Measurements from ENCODE around the gene GPR150.

GPR150 gene

GRCh38 chr5:95620030-95620869 is at the start of gene GPR150:
TSS of gene GPR150 (plus strand) at chr5:95620087. CDS start at chr5:95620276, 189 bp downstream.
- no peaks in the 10 kb centered on the region for H3K36me3 Mint-ChIP-seq (ENCODE audit: low read depth)
- H3K9me3 Mint-ChIP-seq = peaks cover 4% of the 10 kb centered on the region
- H3K27me3 Mint-ChIP-seq (ENCODE audit: low read depth) = peaks cover 27% of the 10 kb centered on the region
- peak within 1 kb of the TSS; percentile 85 for H3K4me3 Mint-ChIP-seq
- peaks cover 34% of the 10 kb centered on the region for H3K4me1 Mint-ChIP-seq (ENCODE audit: low read depth)
- peak within 1 kb of the TSS; percentile 67 for H3K27ac Mint-ChIP-seq

GRCh38 chr5:95572016-95572415 is 47.9 kb upstream of the GPR150 start:
- no peaks in the 10 kb centered on the region for H3K27me3 Mint-ChIP-seq (ENCODE audit: low read depth)

GRCh38 chr5:95581576-95581975 is 38.3 kb upstream of the GPR150 start:
- H3K27me3 Mint-ChIP-seq (ENCODE audit: low read depth) = no peaks in the 10 kb centered on the region
- H3K27ac Mint-ChIP-seq = no peak overlapping the region
- H3K9me3 Mint-ChIP-seq = no peaks in the 10 kb centered on the region
- peaks cover 4% of the 10 kb centered on the region for H3K36me3 Mint-ChIP-seq (ENCODE audit: low read depth)
- no peak overlapping the region for H3K4me3 Mint-ChIP-seq
- H3K4me1 Mint-ChIP-seq (ENCODE audit: low read depth) = no peaks in the 10 kb centered on the region

More at GRCh38 chr5:95572016-95572415, 47.9 kb upstream of the GPR150 start:
- no peak overlapping the region for H3K27ac Mint-ChIP-seq
- H3K9me3 Mint-ChIP-seq = no peaks in the 10 kb centered on the region
- H3K4me1 Mint-ChIP-seq (ENCODE audit: low read depth) = no peaks in the 10 kb centered on the region
- peaks cover 2% of the 10 kb centered on the region for H3K36me3 Mint-ChIP-seq (ENCODE audit: low read depth)
- H3K4me3 Mint-ChIP-seq = no peak overlapping the region

GRCh38 chr5:95583992-95584391 is 35.9 kb upstream of the GPR150 start:
- Mint-ChIP-seq H3K27me3 (ENCODE audit: low read depth) (no peaks in the 10 kb centered on the region), H3K27ac (no peak overlapping the region), H3K36me3 (ENCODE audit: low read depth) (peaks cover 3% of the 10 kb centered on the region), H3K4me1 (ENCODE audit: low read depth) (no peaks in the 10 kb centered on the region), H3K9me3 (no peaks in the 10 kb centered on the region), H3K4me3 (no peak overlapping the region)

GRCh38 chr5:95590880-95591279 is 29.0 kb upstream of the GPR150 start:
- Mint-ChIP-seq H3K27ac (no peak overlapping the region), H3K27me3 (ENCODE audit: low read depth) (no peaks in the 10 kb centered on the region), H3K4me1 (ENCODE audit: low read depth) (peaks cover 19% of the 10 kb centered on the region), H3K36me3 (ENCODE audit: low read depth) (peaks cover 2% of the 10 kb centered on the region), H3K9me3 (no peaks in the 10 kb centered on the region), H3K4me3 (no peak overlapping the region)

GRCh38 chr5:95591490-95591901 is 28.4 kb upstream of the GPR150 start:
- Mint-ChIP-seq H3K9me3 (no peaks in the 10 kb centered on the region), H3K27me3 (ENCODE audit: low read depth) (no peaks in the 10 kb centered on the region), H3K36me3 (ENCODE audit: low read depth) (peaks cover 2% of the 10 kb centered on the region), H3K4me1 (ENCODE audit: low read depth) (peaks cover 19% of the 10 kb centered on the region), H3K27ac (no peak overlapping the region), H3K4me3 (no peak overlapping the region)

- Mint-ChIP-seq H3K27ac (no peak overlapping the region), H3K4me1 (ENCODE audit: low read depth) (peaks cover 15% of the 10 kb centered on the region), H3K9me3 (no peaks in the 10 kb centered on the region), H3K27me3 (ENCODE audit: low read depth) (no peaks in the 10 kb centered on the region), H3K4me3 (no peak overlapping the region), H3K36me3 (ENCODE audit: low read depth) (peaks cover 3% of the 10 kb centered on the region)
These were observed 24.5 kb upstream of the GPR150 start for GRCh38 chr5:95595289-95595931.

- no peaks in the 10 kb centered on the region for H3K9me3 Mint-ChIP-seq
- H3K4me1 Mint-ChIP-seq (ENCODE audit: low read depth) = no peaks in the 10 kb centered on the region
- peaks cover 4% of the 10 kb centered on the region for H3K36me3 Mint-ChIP-seq (ENCODE audit: low read depth)
- H3K27me3 Mint-ChIP-seq (ENCODE audit: low read depth) = no peaks in the 10 kb centered on the region
- no peak overlapping the region for H3K27ac Mint-ChIP-seq
- H3K4me3 Mint-ChIP-seq = no peak overlapping the region
These were observed 20.6 kb upstream of the GPR150 start for GRCh38 chr5:95599252-95599651.

- no peaks in the 10 kb centered on the region for H3K27me3 Mint-ChIP-seq (ENCODE audit: low read depth)
- H3K9me3 Mint-ChIP-seq = no peaks in the 10 kb centered on the region
- H3K27ac Mint-ChIP-seq = no peak overlapping the region
- no peaks in the 10 kb centered on the region for H3K4me1 Mint-ChIP-seq (ENCODE audit: low read depth)
- H3K4me3 Mint-ChIP-seq = no peak overlapping the region
- H3K36me3 Mint-ChIP-seq (ENCODE audit: low read depth) = peaks cover 4% of the 10 kb centered on the region
These were observed 19.3 kb upstream of the GPR150 start for GRCh38 chr5:95600557-95600956.

- H3K36me3 Mint-ChIP-seq (ENCODE audit: low read depth) = peaks cover 5% of the 10 kb centered on the region
These were observed 14.1 kb upstream of the GPR150 start for GRCh38 chr5:95605786-95606185.

GRCh38 chr5:95606419-95606818 is 13.5 kb upstream of the GPR150 start:
- H3K27me3 Mint-ChIP-seq (ENCODE audit: low read depth) = no peaks in the 10 kb centered on the region
- H3K36me3 Mint-ChIP-seq (ENCODE audit: low read depth) = peaks cover 5% of the 10 kb centered on the region
- H3K4me1 Mint-ChIP-seq (ENCODE audit: low read depth) = no peaks in the 10 kb centered on the region
- no peaks in the 10 kb centered on the region for H3K9me3 Mint-ChIP-seq
- H3K4me3 Mint-ChIP-seq = no peak overlapping the region
- H3K27ac Mint-ChIP-seq = no peak overlapping the region

More at GRCh38 chr5:95605786-95606185, 14.1 kb upstream of the GPR150 start:
- H3K4me3 Mint-ChIP-seq = no peak overlapping the region
- H3K27me3 Mint-ChIP-seq (ENCODE audit: low read depth) = no peaks in the 10 kb centered on the region
- H3K27ac Mint-ChIP-seq = no peak overlapping the region
- H3K4me1 Mint-ChIP-seq (ENCODE audit: low read depth) = no peaks in the 10 kb centered on the region
- H3K9me3 Mint-ChIP-seq = no peaks in the 10 kb centered on the region

- Mint-ChIP-seq H3K4me3 (no peak overlapping the region), H3K9me3 (peaks cover 18% of the 10 kb centered on the region), H3K4me1 (ENCODE audit: low read depth) (peaks cover 4% of the 10 kb centered on the region), H3K36me3 (ENCODE audit: low read depth) (peaks cover 9% of the 10 kb centered on the region), H3K27me3 (ENCODE audit: low read depth) (no peaks in the 10 kb centered on the region), H3K27ac (no peak overlapping the region)
These were observed 10.2 kb upstream of the GPR150 start for GRCh38 chr5:95609711-95610110.

- Mint-ChIP-seq H3K27ac (no peak overlapping the region), H3K36me3 (ENCODE audit: low read depth) (peaks cover 11% of the 10 kb centered on the region)
These were observed 9.3 kb upstream of the GPR150 start for GRCh38 chr5:95610546-95610945.

GRCh38 chr5:95611396-95611795 is 8.5 kb upstream of the GPR150 start:
- Mint-ChIP-seq H3K9me3 (peaks cover 18% of the 10 kb centered on the region), H3K27me3 (ENCODE audit: low read depth) (no peaks in the 10 kb centered on the region), H3K36me3 (ENCODE audit: low read depth) (peaks cover 11% of the 10 kb centered on the region), H3K27ac (no peak overlapping the region), H3K4me3 (no peak overlapping the region), H3K4me1 (ENCODE audit: low read depth) (peaks cover 9% of the 10 kb centered on the region)

More at GRCh38 chr5:95610546-95610945, 9.3 kb upstream of the GPR150 start:
- H3K4me3 Mint-ChIP-seq = no peak overlapping the region
- H3K27me3 Mint-ChIP-seq (ENCODE audit: low read depth) = no peaks in the 10 kb centered on the region
- peaks cover 18% of the 10 kb centered on the region for H3K9me3 Mint-ChIP-seq
- H3K4me1 Mint-ChIP-seq (ENCODE audit: low read depth) = peaks cover 7% of the 10 kb centered on the region

- Mint-ChIP-seq H3K9me3 (peaks cover 18% of the 10 kb centered on the region), H3K36me3 (ENCODE audit: low read depth) (peaks cover 8% of the 10 kb centered on the region), H3K27ac (no peak overlapping the region), H3K27me3 (ENCODE audit: low read depth) (peaks cover 8% of the 10 kb centered on the region), H3K4me3 (no peak overlapping the region), H3K4me1 (ENCODE audit: low read depth) (peaks cover 9% of the 10 kb centered on the region)
These were observed 6.4 kb upstream of the GPR150 start for GRCh38 chr5:95613514-95613913.

Measured in T-helper 1 cell treated with Interleukin-12 subunit alpha and Interleukin-12 subunit beta and Interleukin-4 antibody, amounts not matched to agents 30 μg/mL and 1 μg/mL, for 36 hours (primary cell).